Measurements from ENCODE around the gene ADCY9.
"Not testable (repeated sequence)": the region's sequence is repeated elsewhere in the genome, so short reads cannot be mapped to it uniquely, and the experiment has no call there.

ADCY9 gene

GRCh38 chr16:4116325-4117249 lies at the start of gene ADCY9:
Gene ADCY9 (minus strand): TSS chr16:4116442. CDS start chr16:4115442, 1,000 bp downstream.
- DNase-seq, result peak; percentile 47

GRCh38 chr16:4160658-4161430 lies 44.6 kb upstream of the ADCY9 start:
- DNase-seq, result no peak

- no peak for DNase-seq
Observed at GRCh38 chr16:4159726-4160125, 43.5 kb upstream of the ADCY9 start.

- DNase-seq, result no peak
Observed at GRCh38 chr16:4158143-4159093, 42.2 kb upstream of the ADCY9 start.

- DNase-seq, result no peak
Observed at GRCh38 chr16:4157376-4157825, 41.2 kb upstream of the ADCY9 start.

GRCh38 chr16:4156503-4156902 lies 40.3 kb upstream of the ADCY9 start:
- not testable (repeated sequence) for DNase-seq

- DNase-seq, result not testable (repeated sequence)
Observed at GRCh38 chr16:4153364-4153763, 37.1 kb upstream of the ADCY9 start.

GRCh38 chr16:4152267-4152666 lies 36.0 kb upstream of the ADCY9 start:
- DNase-seq, result no peak

GRCh38 chr16:4147236-4147635 lies 31.0 kb upstream of the ADCY9 start:
- no peak for DNase-seq

GRCh38 chr16:4142268-4142667 lies 26.0 kb upstream of the ADCY9 start:
- no peak for DNase-seq

- no peak for DNase-seq
Observed at GRCh38 chr16:4141604-4142003, 25.4 kb upstream of the ADCY9 start.

- peak; percentile 3 for DNase-seq
Observed at GRCh38 chr16:4140652-4141051, 24.4 kb upstream of the ADCY9 start.

GRCh38 chr16:4139968-4140367 lies 23.7 kb upstream of the ADCY9 start:
- DNase-seq, result no peak

- no peak for DNase-seq
Observed at GRCh38 chr16:4138713-4139112, 22.5 kb upstream of the ADCY9 start.

GRCh38 chr16:4137438-4137837 lies 21.2 kb upstream of the ADCY9 start:
- no peak for DNase-seq

GRCh38 chr16:4136229-4136813 lies 20.1 kb upstream of the ADCY9 start:
- DNase-seq, result no peak

GRCh38 chr16:4135537-4135936 lies 19.3 kb upstream of the ADCY9 start:
- no peak for DNase-seq

GRCh38 chr16:4133897-4134372 lies 17.7 kb upstream of the ADCY9 start:
- no peak for DNase-seq

- no peak for DNase-seq
Observed at GRCh38 chr16:4131621-4132020, 15.4 kb upstream of the ADCY9 start.

- no peak for DNase-seq
Observed at GRCh38 chr16:4124535-4125294, 8.5 kb upstream of the ADCY9 start.

GRCh38 chr16:4123616-4124300 lies 7.5 kb upstream of the ADCY9 start:
- no peak for DNase-seq
